NK-92 (cell line): ENCODE data around the gene VCAM1.
"Not testable (repeated sequence)": the region's sequence is repeated elsewhere in the genome, so short reads cannot be mapped to it uniquely, and the experiment has no call there.

Experiments used
- DNase-seq: peaks from one replicate; lab custom pipeline; 2025; ENCODE audit not compliant: unreplicated experiment; lab: John Stamatoyannopoulos, UW

The VCAM1 gene, protein sequence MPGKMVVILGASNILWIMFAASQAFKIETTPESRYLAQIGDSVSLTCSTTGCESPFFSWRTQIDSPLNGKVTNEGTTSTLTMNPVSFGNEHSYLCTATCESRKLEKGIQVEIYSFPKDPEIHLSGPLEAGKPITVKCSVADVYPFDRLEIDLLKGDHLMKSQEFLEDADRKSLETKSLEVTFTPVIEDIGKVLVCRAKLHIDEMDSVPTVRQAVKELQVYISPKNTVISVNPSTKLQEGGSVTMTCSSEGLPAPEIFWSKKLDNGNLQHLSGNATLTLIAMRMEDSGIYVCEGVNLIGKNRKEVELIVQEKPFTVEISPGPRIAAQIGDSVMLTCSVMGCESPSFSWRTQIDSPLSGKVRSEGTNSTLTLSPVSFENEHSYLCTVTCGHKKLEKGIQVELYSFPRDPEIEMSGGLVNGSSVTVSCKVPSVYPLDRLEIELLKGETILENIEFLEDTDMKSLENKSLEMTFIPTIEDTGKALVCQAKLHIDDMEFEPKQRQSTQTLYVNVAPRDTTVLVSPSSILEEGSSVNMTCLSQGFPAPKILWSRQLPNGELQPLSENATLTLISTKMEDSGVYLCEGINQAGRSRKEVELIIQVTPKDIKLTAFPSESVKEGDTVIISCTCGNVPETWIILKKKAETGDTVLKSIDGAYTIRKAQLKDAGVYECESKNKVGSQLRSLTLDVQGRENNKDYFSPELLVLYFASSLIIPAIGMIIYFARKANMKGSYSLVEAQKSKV

DNA sequence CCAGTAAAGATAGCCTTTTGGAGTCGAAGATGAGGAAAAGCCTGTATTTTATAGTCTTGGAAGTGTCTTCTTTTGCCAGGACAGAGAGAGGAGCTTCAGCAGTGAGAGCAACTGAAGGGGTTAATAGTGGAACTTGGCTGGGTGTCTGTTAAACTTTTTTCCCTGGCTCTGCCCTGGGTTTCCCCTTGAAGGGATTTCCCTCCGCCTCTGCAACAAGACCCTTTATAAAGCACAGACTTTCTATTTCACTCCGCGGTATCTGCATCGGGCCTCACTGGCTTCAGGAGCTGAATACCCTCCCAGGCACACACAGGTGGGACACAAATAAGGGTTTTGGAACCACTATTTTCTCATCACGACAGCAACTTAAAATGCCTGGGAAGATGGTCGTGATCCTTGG lies at the start of gene VCAM1:
Gene VCAM1 (plus strand): TSS at position 253 of the 400 bp plus-strand sequence. CDS start 119 bp downstream, at position 372.
- DNase-seq: no peak

DNA sequence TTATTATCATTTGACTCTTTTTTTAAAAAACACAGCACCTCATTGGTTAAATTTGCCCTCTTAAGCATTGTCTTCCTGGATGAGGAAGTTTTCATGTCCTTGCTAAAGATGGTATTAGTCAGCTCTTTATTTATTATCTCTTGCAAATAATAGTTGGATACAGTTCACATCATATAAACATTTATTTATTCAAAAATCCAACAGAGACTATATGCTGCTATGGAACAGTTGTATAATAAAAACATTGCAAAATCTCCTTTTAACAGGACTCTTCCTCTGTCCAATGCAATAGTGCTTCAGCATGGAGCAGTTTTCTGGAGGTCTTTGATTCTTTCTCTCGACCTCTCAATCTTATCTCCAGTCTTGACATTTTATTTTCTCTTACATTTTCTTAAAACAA lies 49.5 kb upstream of the VCAM1 start:
- DNase-seq: no peak

DNA sequence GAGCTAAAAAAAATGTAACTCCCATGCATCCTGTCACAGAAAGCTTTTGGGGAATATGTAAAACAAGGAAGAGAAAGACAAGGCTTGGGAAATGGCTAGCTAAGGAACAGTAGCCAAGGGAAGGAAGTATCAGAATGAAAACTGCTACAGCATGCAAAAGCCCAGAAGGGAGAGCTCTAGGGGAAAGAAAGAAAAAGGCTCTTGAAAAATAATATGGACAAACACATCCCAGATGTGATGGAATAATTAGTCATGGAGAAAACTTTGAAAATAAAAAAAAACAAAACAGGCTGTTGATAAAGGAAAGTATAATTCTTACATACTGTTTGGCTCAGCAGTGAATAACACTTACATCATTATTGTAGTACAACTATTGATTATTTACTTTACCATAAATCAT lies 47.9 kb upstream of the VCAM1 start:
- no peak for DNase-seq

DNA sequence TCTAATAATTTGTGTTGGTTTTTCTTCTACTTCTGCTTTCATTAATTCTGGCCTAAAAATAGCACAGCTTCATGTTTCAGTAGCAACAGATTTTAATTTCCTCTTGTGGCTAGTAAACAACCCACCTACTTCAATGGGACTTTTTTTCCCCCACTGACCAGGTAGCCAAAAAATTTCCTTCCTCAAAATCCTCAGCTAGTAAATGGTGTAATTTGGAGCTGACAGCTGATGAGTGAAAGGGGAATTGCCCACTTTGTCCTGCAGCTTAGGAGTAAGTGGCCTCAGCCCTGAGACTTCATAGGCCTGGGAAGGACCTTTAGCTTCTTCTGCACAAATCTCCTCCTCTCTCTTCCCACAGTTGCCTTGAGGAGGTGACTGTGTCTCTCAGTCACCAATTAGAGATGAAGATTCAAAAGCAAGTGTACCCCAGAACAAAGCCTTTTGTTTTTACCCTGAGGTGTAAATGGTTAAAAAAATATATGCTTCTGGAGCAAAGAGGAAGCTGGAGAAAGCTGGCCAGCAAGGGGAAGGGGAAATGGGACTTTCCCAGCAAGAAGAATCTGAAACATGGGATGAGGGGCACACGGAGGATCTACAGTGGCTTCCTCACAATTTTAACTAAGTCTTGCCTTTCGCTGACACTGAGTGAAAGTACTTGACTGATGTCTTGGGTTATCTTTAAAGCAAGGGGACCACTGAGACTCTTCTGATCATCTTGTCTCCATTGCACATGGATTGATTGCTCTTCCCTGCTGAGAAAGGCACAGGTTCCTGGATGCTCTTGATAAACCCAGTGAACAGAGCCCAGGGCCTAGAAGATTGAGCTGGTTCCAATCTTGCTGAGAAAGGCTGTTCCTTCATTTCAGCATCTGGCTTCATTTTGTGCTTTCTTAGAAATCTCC lies 35.8 kb upstream of the VCAM1 start:
- DNase-seq: no peak

DNA sequence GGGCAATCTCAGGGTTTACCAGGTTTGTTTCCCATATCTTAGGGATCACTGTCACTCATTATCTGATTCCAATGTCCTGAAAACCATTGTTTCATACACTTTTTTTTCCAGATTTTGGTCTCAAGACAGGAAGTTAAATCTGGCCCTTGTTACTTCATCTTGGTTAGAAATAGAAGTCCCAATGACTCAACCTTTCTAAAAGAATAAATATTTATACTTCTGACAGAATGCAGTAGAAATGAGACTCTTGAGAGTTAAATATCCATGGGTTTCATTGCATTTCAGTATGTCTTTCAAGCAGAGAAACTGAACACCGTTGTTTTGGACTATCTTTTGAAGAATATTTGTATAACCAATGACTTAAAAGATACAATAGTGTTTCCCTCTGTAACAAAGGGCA lies 19.8 kb upstream of the VCAM1 start:
- DNase-seq: no peak

DNA sequence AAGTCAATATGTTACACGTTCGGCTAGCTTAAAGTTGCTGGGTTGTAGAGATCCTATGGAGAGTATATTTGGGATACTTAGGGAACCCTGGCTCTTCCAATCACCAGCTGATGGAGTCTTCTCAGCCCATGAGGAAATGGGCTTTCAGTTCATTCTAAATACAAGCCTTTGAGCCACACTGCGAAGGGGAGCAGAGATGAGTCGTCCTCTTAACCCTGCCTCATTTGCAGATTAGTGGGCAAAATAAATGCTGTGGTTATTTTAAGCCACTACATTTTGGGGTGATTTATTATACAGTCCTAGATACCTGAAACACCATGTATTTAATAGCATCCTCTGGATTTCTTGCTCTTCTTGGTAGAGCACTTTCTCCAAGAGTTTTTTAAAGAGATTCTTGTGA lies 19.0 kb upstream of the VCAM1 start:
- no peak for DNase-seq

DNA sequence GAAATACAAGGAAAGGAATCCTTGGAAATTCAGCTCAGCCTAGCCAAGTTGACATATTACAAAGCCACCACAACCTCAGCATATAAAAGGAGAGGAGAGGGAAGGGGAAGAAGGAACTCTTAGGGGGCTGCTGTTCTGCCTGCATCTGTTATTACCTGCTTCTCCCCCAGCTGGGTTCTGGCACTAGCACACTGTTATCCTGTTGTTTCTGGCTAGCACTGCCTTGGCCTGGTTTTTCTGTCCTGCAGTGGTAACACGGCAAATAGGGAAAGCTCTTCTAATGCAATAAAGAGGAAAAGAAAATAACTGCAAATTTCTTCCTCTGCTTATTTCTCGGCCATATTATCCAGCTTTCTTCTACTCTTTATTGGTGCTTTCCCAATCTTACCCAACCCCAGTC lies 16.5 kb upstream of the VCAM1 start:
- DNase-seq: no peak

DNA sequence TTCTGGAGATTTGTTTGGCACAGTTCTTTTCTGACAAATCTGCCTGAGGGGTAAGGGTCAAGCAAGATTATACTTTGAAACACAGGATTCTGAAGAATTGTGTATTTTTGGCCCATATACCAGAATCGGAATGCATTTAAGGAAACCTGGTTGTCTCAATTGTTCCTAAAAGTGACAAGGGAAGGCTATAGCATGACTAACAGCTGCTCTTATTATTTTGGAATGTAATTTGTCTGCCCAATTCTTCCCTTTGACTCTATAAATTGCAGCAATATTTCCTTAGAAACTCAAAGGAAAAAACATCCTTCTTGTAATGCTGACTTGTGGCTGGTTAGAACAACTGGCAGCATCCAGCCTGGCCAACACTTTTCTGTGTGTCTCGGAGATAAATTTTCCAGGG lies 15.8 kb upstream of the VCAM1 start:
- no peak for DNase-seq

DNA sequence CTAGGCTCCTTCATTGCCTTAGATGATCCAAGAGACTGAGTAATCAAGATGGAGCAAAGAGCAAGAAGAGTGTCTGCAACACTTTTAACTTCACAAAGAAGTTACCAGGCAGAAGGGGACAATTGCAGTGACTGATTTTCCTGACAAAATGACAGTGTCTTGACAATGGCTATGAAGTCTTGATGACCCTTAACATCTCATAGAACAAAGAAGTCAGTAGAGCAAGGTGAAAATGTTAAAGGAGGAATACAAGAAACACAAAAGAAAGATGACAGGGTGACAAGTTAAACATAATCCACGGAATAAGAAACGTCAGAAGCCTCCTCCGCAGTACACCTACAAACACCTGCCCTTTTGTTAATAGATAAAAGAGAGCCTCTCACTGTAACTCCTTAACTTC lies 15.1 kb upstream of the VCAM1 start:
- DNase-seq: no peak

DNA sequence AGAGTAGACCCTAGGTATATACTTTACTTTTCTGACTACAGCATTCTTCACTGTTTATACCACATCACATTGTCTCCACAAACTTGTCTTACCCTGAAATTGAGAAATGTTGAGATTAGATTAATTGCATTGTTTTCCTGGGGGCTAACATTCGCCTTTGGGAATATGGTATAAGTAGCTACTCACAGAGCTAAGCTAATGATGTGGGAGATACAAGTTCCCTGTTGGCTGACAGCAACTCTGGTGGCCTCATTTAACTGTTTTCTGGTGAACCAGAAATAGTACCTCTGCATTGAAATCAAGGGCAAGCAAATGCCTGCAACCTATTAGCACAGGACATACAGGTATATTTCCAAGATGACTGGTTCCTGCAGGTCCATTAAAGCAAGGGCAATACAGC lies 13.2 kb upstream of the VCAM1 start:
- no peak for DNase-seq

DNA sequence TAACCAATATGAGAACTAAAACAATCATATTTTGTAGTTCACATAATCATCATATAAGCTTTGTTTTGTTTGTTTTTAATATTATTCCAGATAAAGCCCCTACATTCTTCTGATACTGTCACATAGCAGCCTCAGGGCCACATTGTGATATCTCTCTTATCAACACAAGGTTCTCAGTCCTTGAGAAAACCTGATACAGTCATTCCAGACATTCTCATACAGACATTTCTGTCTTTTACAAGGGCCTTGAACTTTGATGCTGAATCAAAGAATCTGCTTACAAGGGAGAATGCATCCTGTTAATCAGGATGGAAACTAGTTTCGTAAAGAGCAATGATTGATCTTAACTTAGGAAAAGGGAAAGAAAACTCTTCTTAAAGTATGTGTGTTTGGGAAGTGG lies 12.7 kb upstream of the VCAM1 start:
- no peak for DNase-seq

DNA sequence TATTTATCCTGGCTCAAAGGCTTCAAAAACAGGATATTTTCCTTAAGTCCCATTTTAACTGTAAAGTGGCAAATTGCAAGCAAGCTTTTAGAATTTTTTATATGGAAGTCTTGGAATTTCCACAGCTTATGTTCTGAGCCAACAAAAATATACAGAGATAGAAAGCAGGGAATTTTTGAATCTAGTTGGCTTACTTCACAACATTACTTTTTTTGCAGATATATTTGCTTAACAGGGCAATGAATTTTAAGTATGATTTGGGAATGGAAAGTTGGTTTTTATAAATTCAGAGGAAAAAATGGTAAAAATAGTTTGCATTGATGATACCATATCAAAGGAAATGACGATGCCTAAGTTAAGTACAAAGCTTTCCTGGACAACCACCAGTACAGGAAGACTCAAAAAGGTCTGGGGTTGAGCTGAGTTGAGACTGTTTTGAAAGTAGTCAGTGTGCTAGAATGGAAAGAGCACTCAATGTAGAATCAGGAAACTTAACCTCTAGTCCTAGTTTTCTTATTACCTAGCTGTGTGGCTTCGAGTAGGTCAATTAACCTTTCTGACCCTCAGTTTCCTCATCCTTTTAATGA lies 11.0 kb upstream of the VCAM1 start:
- DNase-seq: no peak

DNA sequence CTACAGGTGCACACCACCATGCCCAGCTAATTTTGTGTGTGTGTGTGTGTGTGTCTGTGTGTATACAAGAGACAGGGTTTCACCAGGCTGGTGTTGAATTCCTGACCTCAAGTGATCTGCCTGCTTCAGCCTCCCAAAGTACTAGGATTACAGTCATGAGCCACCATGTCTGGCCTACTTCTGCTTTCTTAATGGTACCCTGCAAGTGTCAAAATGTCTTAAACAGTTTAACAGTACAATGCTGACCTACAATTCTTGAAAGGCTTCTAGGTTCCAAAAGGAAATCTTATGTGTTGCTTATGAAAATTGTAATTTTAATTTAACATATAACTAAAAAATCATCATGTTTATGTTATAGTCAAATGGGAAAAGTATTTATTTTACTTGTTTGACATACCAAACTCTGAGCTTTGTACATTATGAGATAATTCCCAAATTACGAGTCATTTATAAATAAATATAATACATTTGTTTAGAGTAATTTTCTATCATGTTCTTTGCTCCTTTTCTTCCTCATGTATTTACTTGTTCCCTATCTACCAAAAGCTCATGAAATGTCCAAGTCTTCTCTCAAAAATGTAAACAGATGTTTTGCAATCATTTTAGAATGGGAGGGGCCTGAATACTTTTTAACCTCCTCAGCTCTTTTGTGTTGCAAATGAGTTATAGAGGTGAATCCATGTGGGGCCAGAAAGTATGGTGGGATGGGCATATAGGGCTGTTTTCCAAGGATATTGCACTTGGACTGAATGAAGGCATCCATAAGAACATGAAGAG lies 8.4 kb upstream of the VCAM1 start:
- no peak for DNase-seq

DNA sequence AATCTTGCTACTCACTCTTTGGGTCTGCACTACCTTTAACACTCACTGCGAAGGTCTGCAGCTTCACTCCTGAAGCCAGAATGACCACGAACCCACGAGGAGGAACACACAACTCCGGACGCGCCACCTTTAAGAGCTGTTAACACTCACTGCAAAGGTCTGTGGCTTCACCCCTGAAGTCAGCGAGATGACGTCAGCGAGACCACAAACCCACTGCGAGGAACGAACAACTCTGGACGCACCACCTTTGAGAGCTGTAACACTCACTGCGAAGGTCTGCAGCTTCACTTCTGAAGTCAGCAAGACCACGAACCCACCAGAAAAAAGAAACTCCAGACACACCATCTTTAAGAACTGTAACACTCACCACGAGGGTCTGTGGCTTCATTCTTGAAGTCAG lies 6.5 kb upstream of the VCAM1 start:
- DNase-seq: not testable (repeated sequence)

DNA sequence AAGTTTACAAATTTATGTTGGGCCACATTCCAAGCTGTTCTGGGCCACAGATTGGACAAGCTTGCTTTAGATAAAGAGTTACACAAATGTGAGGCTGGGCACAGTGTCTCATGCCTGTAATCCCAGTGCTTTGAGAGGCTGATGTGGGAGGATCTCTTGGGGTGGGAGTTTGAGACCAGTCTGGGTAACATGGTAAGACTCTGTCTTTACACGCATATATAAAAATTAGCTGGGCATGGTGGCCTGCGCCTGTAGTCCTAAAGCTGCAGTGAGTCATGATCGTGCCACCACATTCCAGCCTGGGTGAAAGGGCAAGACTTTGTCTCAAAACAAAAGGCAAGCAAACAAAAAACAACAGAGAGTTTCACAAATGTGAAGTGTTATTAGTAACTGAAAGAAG lies 5.9 kb upstream of the VCAM1 start:
- DNase-seq: no peak

DNA sequence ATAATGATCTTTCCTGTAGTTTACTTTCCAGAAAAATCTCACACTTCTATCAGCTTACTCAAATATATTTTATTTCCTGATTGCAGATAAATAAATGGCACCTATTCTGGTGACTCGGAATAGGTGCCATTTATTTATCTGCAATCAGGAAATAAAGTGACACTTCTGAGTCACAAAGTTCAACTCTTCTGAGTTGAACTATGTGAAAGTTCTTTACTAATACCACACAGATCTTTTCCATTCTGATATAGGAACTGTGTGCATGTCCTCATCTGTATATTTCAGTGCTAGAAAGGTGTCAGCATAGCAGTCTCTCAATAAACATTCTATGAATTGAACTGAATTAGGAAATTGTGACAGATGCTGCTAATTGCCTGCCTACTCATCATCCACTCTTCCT lies 4.9 kb upstream of the VCAM1 start:
- DNase-seq: no peak

DNA sequence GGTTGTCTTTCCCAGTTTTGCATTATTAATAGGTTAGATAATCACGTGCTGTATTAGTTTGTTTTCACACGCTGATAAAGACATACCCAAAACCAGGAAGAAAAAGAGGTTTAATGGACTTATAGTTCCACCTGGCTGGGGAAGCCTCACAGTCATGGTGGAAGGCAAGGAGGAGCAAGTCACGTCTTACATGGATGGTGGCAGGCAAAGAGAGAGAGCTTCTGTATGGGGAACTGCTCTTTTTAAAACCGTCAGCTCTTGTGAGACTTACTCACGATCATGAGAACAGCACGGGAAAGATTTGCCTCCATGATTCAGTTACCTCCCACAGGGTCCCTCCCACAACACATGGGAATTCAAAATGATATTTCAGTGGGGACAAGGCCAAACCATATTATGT lies 2.3 kb upstream of the VCAM1 start:
- no peak for DNase-seq

DNA sequence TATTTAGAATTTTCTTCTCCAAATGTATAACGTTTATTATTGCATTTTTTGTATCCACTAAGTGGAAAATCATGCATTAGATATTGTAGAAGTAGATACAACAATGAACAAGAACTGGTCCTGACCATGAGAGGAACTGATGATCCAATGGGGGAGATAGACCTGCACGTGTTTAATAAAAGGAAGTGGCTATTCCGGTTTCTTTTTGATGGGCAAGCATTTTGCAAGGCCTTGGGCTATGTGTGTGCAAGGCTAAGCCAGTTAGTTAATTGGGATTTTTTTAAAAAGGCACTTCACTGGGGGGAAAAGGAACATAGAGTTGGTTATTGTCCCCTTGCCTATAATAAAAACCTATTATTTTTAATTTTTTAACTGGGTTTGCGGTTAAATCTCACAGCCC lies 961 bp upstream of the VCAM1 start:
- no peak for DNase-seq

DNA sequence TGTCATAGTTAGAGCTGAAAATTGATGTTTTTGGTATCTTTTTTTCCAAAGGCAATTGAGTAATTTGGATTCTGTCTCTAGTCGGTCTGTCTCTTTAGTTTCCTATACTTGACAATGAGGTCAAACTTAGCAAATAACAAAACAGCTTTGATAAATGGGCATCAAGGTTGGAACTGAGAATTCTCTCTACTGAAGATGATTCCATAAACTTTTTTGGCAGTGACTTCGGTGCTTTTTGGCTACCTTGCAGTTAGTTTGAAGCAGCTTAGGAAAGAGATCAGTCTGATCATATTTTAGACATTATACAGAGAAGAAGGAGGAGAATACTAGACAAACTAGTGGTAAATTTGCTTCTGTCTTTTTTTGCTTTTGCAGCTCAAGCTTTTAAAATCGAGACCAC lies 559 bp downstream of the VCAM1 start:
- DNase-seq: no peak

DNA sequence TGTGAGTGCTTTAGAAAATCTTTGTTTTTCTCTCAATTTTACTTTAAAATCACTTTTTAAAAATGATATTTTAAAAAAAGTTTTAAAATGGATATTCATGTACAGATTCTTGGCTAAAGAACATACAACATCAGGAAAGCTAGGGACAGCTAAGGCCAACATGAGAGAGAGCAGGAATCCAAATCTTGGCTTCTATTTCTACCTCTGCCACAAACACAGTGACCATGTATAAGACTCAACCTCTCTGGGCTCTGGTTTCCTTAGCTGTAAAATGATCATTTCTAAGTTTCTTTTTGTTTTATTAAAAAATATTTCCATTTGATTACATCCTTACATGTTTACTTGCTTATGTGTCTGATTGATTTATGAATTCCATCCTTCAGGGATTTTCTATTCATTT lies 1.2 kb downstream of the VCAM1 start:
- DNase-seq: no peak
